ENCODE measurements around the gene SOWAHC.

The SOWAHC gene

GRCh38 chr2:109646961-109647360, 32.8 kb downstream of the SOWAHC start:
- no peak for DNase-seq (ENCODE audit: low spot score)

- no peak for DNase-seq (ENCODE audit: low spot score)
These were observed 33.5 kb downstream of the SOWAHC start for GRCh38 chr2:109647636-109648035.

DNA sequence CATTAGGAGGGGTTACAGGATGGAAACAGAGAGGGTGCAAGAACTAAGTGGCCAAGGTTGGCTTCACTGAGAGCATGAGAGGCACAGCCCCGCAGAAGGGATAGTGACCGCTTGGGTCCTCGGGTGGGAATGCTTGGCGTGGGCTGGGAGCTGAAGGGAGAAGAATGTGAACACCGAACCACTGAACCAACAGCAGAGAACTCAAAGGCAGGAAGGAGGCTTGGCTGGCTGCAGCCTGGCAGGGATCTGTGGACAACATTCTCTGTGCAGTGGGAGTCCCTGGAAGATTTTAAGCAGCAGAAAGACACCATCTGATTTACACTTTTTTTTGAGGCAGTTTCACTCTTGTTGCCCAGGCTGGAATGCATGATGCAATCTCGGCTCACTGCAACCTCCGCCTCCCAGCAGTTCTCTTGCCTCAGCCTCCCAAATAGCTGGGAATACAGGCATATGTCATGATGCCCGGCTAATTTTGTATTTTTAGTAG, 33.9 kb downstream of the SOWAHC start:
- DNase-seq (ENCODE audit: low spot score) = no peak

GRCh38 chr2:109649736-109650695, 35.9 kb downstream of the SOWAHC start:
- DNase-seq (ENCODE audit: low spot score) = no peak

- no peak for DNase-seq (ENCODE audit: low spot score)
These were observed 40.3 kb downstream of the SOWAHC start for GRCh38 chr2:109654326-109655050.

- no peak for DNase-seq (ENCODE audit: low spot score)
These were observed 41.1 kb downstream of the SOWAHC start for GRCh38 chr2:109655287-109655686.

GRCh38 chr2:109659396-109660045, 45.4 kb downstream of the SOWAHC start:
- DNase-seq (ENCODE audit: low spot score) = no peak

GRCh38 chr2:109660046-109660860, 46.1 kb downstream of the SOWAHC start:
- DNase-seq (ENCODE audit: low spot score) = no peak

DNA sequence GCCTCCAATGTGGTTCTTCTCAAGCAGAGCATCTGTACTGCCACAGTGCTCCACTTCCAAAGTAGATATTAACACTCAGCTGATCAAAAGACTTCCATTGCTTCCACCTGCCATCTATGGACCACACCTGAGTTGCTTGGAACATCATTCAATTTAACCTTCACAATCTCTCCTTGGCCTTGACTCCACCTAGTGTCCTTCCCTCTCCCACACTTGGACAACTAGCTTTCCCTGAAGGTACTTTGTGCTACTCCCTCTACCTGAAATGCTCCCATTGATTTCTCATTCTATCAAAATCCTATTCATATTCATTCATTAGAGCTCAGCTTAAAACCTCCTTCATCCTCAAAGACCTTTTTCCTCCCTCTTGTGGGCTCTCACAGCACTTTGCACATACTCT, 48.7 kb downstream of the SOWAHC start:
- no peak for DNase-seq (ENCODE audit: low spot score)

DNA sequence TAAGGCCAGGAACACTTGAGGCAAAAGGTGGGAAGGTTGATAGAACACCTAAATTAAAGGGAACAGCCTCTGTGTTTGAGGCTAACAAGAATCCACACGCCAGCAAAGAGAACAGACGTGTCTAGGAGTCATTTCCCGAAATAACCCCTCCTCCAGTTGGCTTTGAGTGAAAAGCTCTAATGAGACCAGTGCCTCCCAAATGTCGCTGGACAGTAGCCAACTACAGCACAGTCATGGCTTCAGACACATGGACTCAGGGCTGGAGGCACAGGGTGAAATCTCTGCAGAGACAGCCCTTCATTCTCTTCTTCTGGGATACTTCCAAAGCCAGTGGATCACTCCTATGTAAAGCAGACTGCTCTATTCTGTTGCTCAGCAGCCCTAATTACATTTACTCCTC, 49.6 kb downstream of the SOWAHC start:
- no peak for DNase-seq (ENCODE audit: low spot score)

- no peak for DNase-seq (ENCODE audit: low spot score)
These were observed 52.3 kb downstream of the SOWAHC start for GRCh38 chr2:109666466-109666865.
